ENCODE measurements around the gene SFT2D3.

DNA sequence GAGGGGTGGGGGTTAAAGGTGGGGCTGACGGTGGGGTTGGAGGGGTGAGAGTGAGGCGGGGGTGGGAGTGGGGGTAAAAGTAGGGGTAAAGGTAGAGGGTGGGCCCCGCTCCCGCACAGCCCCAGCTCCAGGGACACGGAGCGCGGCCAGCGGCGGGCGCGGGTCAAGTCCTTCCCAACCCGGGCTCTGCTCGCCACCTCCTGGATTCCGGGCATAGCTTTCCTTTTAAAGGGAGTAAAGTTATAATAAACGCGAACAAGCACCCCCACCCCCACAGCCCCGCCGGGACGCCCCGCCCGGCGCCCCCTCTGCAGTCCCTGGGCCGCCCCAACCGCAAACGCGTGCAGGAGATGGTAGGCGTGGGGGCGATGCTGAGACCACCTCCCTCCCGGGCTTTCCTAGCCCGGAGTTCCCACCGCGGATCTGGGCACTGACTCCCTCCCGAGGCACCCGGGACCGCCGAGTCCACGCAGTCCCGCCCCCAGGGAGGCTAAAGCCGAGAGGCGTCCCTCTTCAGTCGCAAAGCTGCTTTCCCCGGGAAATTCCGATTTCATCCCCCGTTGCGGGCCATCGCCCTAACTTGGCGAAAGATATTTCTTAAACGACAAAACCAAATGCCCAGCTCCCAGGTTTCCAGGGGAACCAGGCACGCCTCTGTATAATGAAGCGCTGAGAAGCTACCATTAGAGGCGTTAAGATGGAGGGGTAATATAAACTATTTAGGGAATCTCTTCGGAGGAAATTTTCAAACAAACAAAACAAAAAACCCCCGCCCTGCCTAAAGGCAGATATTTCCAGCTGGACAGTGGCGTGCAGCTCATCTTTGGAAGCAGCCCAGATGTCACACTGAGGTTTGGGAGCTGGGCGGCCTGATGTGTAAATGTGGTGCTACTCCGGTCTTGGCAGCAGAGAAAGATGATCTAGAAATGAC is 25.7 kb upstream of the SFT2D3 start, which contains the start of gene LIMS2:
- TF ChIP-seq, protein P1, sequence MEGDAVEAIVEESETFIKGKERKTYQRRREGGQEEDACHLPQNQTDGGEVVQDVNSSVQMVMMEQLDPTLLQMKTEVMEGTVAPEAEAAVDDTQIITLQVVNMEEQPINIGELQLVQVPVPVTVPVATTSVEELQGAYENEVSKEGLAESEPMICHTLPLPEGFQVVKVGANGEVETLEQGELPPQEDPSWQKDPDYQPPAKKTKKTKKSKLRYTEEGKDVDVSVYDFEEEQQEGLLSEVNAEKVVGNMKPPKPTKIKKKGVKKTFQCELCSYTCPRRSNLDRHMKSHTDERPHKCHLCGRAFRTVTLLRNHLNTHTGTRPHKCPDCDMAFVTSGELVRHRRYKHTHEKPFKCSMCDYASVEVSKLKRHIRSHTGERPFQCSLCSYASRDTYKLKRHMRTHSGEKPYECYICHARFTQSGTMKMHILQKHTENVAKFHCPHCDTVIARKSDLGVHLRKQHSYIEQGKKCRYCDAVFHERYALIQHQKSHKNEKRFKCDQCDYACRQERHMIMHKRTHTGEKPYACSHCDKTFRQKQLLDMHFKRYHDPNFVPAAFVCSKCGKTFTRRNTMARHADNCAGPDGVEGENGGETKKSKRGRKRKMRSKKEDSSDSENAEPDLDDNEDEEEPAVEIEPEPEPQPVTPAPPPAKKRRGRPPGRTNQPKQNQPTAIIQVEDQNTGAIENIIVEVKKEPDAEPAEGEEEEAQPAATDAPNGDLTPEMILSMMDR (IDR thresholded peaks at IDR 0.05; ENCODE audit: low read depth, low read length, poor library complexity, severe bottlenecking): no peak
- no peak for TF ChIP-seq EZH2phosphoT487 (IDR thresholded peaks at IDR 0.05; ENCODE audit: borderline replicate concordance, low read length)
